ENCODE results near the gene CFD. TPM values are rescaled to one million over a fixed set of nuclear protein-coding genes. Genes with fewer than 3 reads are reported as not detected.
"Not testable (repeated sequence)": the region's sequence is repeated elsewhere in the genome, so short reads cannot be mapped to it uniquely, and the experiment has no call there.

CFD gene
- total and polyA plus RNA-seq, 2 experiments from 2014 or later: 3.2 to 5.2 TPM

GRCh38 chr19:852136-853013 lies 7.1 kb upstream of the CFD start, which contains the start of gene ELANE:
Gene ELANE, plus strand, starts transcription at chr19:852303. Its CDS starts 26 bp downstream, at chr19:852329.
- Histone ChIP-seq H3K36me3 (ENCODE audit: low read depth) (no peaks in the 10 kb centered on the region), H3K27me3 (replicated peaks; ENCODE audit: insufficient read depth) (peaks cover 11% of the 10 kb centered on the region), H3K4me2 (ENCODE audit: unreplicated experiment) (no peak within 1 kb of the TSS), H3F3A (ENCODE audit: insufficient read depth) (0 out of 2 replicates have a peak, but pooled peaks cover 3% of the 10 kb centered on the region), H3K4me1 (ENCODE audit: insufficient read depth) (0 out of 2 replicates have a peak, but pooled peaks cover 4% of the 10 kb centered on the region), H3K4me3 (no peak within 1 kb of the TSS), H3K9ac (no peak within 1 kb of the TSS), H3K79me2 (ENCODE audit: insufficient read depth) (no peaks in the 10 kb centered on the region), H2AFZ (no peak within 1 kb of the TSS), H3K9me2 (ENCODE audit: insufficient read depth) (no peaks in the 10 kb centered on the region), H3K27ac (no peak within 1 kb of the TSS), H4K20me1 (ENCODE audit: insufficient read depth) (no peaks in the 10 kb centered on the region), H3K9me3 (ENCODE audit: low read depth) (no peaks in the 10 kb centered on the region)
- WGBS, 2 experiments (ENCODE audit: low coverage in 1 of 2, low lambda C conversion rate in 2 of 2, missing lambda C conversion rate in 2 of 2): 79 to 82% methylated on average over 35 to 55 of the region's 55 CpGs
- TF ChIP-seq EZH2phosphoT487 (IDR thresholded peaks at IDR 0.05; ENCODE audit: insufficient read depth, low read depth) (no peak), EZH2 (IDR thresholded peaks at IDR 0.05; ENCODE audit: insufficient read depth, poor library complexity, severe bottlenecking) (no peak)
- DNase-seq: no peak
- in situ Hi-C loops (cut with MboI): no loop called here

DNA sequence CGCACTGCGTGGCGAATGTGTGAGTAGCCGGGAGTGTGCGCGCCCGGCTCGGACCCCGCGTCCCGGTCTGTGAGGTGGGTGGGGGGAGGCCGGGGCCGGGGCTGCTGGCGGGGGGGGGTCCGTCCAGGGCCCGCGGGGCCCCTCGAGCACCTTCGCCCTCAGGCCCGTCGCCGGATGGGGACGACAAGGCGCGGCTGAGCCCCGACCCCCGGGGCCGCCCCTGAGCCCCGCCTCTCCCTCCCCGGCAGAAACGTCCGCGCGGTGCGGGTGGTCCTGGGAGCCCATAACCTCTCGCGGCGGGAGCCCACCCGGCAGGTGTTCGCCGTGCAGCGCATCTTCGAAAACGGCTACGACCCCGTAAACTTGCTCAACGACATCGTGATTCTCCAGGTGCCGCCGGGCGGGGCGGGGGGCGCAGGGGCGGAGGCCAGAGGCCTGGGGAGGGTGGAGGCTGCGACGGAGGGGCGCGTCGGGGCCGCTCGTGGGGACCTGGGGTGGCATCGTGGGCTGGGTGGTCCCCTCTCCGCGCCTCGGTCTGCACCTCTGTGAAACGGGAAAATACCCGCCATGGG lies 6.4 kb upstream of the CFD start:
- Histone ChIP-seq H3K27me3 (replicated peaks; ENCODE audit: insufficient read depth) (peaks cover 4% of the 10 kb centered on the region; the same call in 1 of the 2 replicates), H3K27ac (no peak overlapping the region), H3K4me1 (ENCODE audit: insufficient read depth) (0 out of 2 replicates have a peak, but pooled peaks cover 4% of the 10 kb centered on the region), H3K79me2 (ENCODE audit: insufficient read depth) (no peaks in the 10 kb centered on the region), H2AFZ (no peak overlapping the region), H3K4me2 (ENCODE audit: unreplicated experiment) (no peak overlapping the region), H3K4me3 (no peak overlapping the region), H4K20me1 (ENCODE audit: insufficient read depth) (no peaks in the 10 kb centered on the region), H3K9me3 (ENCODE audit: low read depth) (no peaks in the 10 kb centered on the region), H3K9me2 (ENCODE audit: insufficient read depth) (no peaks in the 10 kb centered on the region), H3K9ac (no peak overlapping the region), H3F3A (ENCODE audit: insufficient read depth) (0 out of 2 replicates have a peak, but pooled peaks cover 3% of the 10 kb centered on the region), H3K36me3 (ENCODE audit: low read depth) (no peaks in the 10 kb centered on the region)
- TF ChIP-seq EZH2 (IDR thresholded peaks at IDR 0.05; ENCODE audit: insufficient read depth, poor library complexity, severe bottlenecking) (no peak), EZH2phosphoT487 (IDR thresholded peaks at IDR 0.05; ENCODE audit: insufficient read depth, low read depth) (no peak)
- in situ Hi-C loops (cut with MboI): no loop called here
- no peak for DNase-seq
- 71 to 76% methylated on average over 24 to 66 of the region's 67 CpGs for WGBS, 2 experiments (ENCODE audit: low coverage in 1 of 2, low lambda C conversion rate in 2 of 2, missing lambda C conversion rate in 2 of 2)

DNA sequence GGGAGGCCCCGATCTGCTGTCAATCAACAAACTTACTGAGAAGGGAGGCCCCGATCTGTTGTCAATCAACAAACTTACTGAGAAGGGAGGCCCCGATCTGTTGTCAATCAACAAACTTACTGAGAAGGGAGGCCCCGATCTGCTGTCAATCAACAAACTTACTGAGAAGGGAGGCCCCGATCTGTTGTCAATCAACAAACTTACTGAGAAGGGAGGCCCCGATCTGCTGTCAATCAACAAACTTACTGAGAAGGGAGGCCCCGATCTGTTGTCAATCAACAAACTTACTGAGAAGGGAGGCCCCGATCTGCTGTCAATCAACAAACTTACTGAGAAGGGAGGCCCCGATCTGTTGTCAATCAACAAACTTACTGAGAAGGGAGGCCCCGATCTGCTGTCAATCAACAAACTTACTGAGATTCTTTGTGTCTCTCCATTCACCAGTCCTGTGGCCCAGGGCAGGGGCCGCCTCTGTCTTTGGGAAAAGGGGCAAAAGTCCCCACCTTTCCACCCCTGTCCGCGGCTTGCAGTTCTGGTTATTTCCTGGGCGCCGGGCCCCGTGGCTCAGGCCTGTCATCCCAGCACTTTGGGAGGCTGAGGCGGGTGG lies 5.7 kb upstream of the CFD start:
- H3K27me3 ChIP-seq (replicated peaks; ENCODE audit: insufficient read depth); in situ Hi-C loops (cut with MboI); H3K4me1 ChIP-seq (ENCODE audit: insufficient read depth); H3K36me3 ChIP-seq (ENCODE audit: low read depth); H2AFZ ChIP-seq; H3K4me3 ChIP-seq; H3K9me2 ChIP-seq (ENCODE audit: insufficient read depth); DNase-seq; H3F3A ChIP-seq (ENCODE audit: insufficient read depth); H3K4me2 ChIP-seq (ENCODE audit: unreplicated experiment); H3K79me2 ChIP-seq (ENCODE audit: insufficient read depth); H3K9me3 ChIP-seq (ENCODE audit: low read depth); H3K27ac ChIP-seq; H3K9ac ChIP-seq; H4K20me1 ChIP-seq (ENCODE audit: insufficient read depth): not testable (repeated sequence)
- 94 to 98% methylated on average over 8 to 14 of the region's 17 CpGs for WGBS, 2 experiments (ENCODE audit: low coverage in 1 of 2, low lambda C conversion rate in 2 of 2, missing lambda C conversion rate in 2 of 2)

DNA sequence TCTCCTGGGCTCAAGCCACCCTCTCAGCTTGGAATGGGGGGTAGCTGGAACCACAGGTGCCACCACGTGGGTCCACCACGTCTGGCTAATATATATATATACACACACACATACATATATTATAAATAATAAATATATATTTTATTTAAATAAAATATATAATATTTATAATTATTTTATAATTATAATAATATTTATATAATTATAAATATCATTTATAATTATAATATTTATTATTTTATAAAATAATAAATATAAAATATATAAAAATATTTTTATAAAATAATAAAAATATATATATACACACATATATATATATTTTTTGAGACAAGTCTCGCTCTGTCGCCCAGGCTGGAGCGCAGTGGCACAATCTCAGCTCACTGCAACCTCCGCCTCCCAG lies 4.9 kb upstream of the CFD start:
- Histone ChIP-seq H3K9ac (no peak overlapping the region), H3K4me3 (no peak overlapping the region), H3K36me3 (ENCODE audit: low read depth) (no peaks in the 10 kb centered on the region), H3K4me2 (ENCODE audit: unreplicated experiment) (no peak overlapping the region), H2AFZ (no peak overlapping the region), H3F3A (ENCODE audit: insufficient read depth) (0 out of 2 replicates have a peak, but pooled peaks cover 3% of the 10 kb centered on the region), H3K79me2 (ENCODE audit: insufficient read depth) (no peaks in the 10 kb centered on the region), H3K9me3 (ENCODE audit: low read depth) (no peaks in the 10 kb centered on the region), H3K4me1 (ENCODE audit: insufficient read depth) (peaks cover 4% of the 10 kb centered on the region; the same call in 1 of the 2 replicates), H3K27ac (no peak overlapping the region), H3K9me2 (ENCODE audit: insufficient read depth) (no peaks in the 10 kb centered on the region), H4K20me1 (ENCODE audit: insufficient read depth) (no peaks in the 10 kb centered on the region), H3K27me3 (replicated peaks; ENCODE audit: insufficient read depth) (no peaks in the 10 kb centered on the region)
- TF ChIP-seq EZH2phosphoT487 (IDR thresholded peaks at IDR 0.05; ENCODE audit: insufficient read depth, low read depth): no peak
- TF ChIP-seq EZH2 (IDR thresholded peaks at IDR 0.05; ENCODE audit: insufficient read depth, poor library complexity, severe bottlenecking): no peak
- WGBS, 2 experiments (ENCODE audit: low coverage in 1 of 2, low lambda C conversion rate in 2 of 2, missing lambda C conversion rate in 2 of 2): 74 to 82% methylated on average over 6 of the region's 6 CpGs
- DNase-seq: no peak
- in situ Hi-C loops (cut with MboI): no loop called here

All from GM23248 (cell line).